CD4-positive, alpha-beta memory T cell (primary cell): ENCODE results near the gene JMJD6. TPM values are rescaled to one million over a fixed set of nuclear protein-coding genes. Genes with fewer than 3 reads are reported as not detected.

Experiments used
- CTCF ChIA-PET: fragments of 350-600 bp; sonication (Branson Sonifier 250); formaldehyde crosslinking; loops from one replicate; lab custom pipeline; 2021; ENCODE audit warnings: inconsistent platforms; ENCODE audit not compliant: partially characterized antibody; lab: Charles Lee
- POLR2A ChIA-PET: fragments of 350-600 bp; sonication (Branson Sonifier 250); formaldehyde crosslinking; loops from one replicate; lab custom pipeline; 2021; ENCODE audit not compliant: partially characterized antibody; lab: Charles Lee
- DNase-seq, 5 donors: peaks; one replicate each; pipeline versions ENCODE4 v3.0.0 to v3.0.0-alpha.2; 2020 to 2022; ENCODE audit warnings: mixed read lengths in 1 of 5
- H3K27ac ChIP-seq: one replicate; pipeline ENCODE4 v1.7.0; 2013; ENCODE audit warnings: low read depth, low read length
- H3K27me3 ChIP-seq: 2 replicates; pipeline ENCODE4 v1.7.0; 2013; ENCODE audit warnings: mild to moderate bottlenecking, low read length, moderate library complexity; ENCODE audit not compliant: insufficient read depth
- H3K36me3 ChIP-seq: 2 replicates; pipeline ENCODE4 v1.7.0; 2013; ENCODE audit warnings: mild to moderate bottlenecking, low read length, moderate library complexity; ENCODE audit not compliant: insufficient read depth
- H3K4me1 ChIP-seq: 2 replicates; pipeline ENCODE4 v1.7.0; 2013; ENCODE audit warnings: mild to moderate bottlenecking, low read length, moderate library complexity; ENCODE audit not compliant: insufficient read depth
- H3K4me3 ChIP-seq, 2 donors: one replicate each; pipeline ENCODE4 v1.7.0; 2013; ENCODE audit warnings: low read length in 2 of 2, mild to moderate bottlenecking in 1 of 2
- H3K9me3 ChIP-seq, 2 donors: one replicate each; pipeline ENCODE4 v1.7.0; 2013; ENCODE audit warnings: low read length in 2 of 2, control low read depth in 1 of 2; ENCODE audit not compliant: control insufficient read depth in 1 of 2
- H3K27ac Mint-ChIP-seq, 7 donors: one replicate each; pipeline ENCODE4 v1.8.0; 2020 to 2021; ENCODE audit warnings: mixed read lengths in 7 of 7, mild to moderate bottlenecking in 6 of 7, inconsistent platforms in 3 of 7, moderate library complexity in 3 of 7
- H3K27me3 Mint-ChIP-seq, 2 donors: one replicate each; pipeline ENCODE4 v1.8.0; 2020 to 2021; ENCODE audit warnings: mixed read lengths in 2 of 2
- H3K36me3 Mint-ChIP-seq, 2 donors: one replicate each; pipeline ENCODE4 v1.8.0; 2020 to 2021; ENCODE audit warnings: mixed read lengths in 2 of 2, inconsistent platforms in 1 of 2, mild to moderate bottlenecking in 1 of 2
- H3K4me1 Mint-ChIP-seq, 4 donors: one replicate each; pipeline ENCODE4 v1.8.0; 2020 to 2021; ENCODE audit warnings: mixed read lengths in 4 of 4, mild to moderate bottlenecking in 1 of 4
- H3K4me3 Mint-ChIP-seq, 8 donors: one replicate each; pipeline ENCODE4 v1.8.0; 2020 to 2021; ENCODE audit warnings: mixed read lengths in 8 of 8, mild to moderate bottlenecking in 7 of 8, moderate library complexity in 6 of 8, inconsistent platforms in 3 of 8
- H3K9me3 Mint-ChIP-seq, 8 donors: one replicate each; pipeline ENCODE4 v1.8.0; 2020 to 2021; ENCODE audit warnings: mixed read lengths in 8 of 8, mild to moderate bottlenecking in 5 of 8, inconsistent platforms in 3 of 8, moderate library complexity in 1 of 8
- intact Hi-C: fragments of 100-400 bp; cut with micrococcal nuclease; formaldehyde crosslinking; loops from one replicate; pipeline ENCODE4 v1.15.1; 2023
- microRNA-seq: library from miRNA; unstranded; fragments of <30 nt; microRNA quantifications from one replicate; pipeline ENCODE4 v1.2.0, GENCODE V29; 2021; ENCODE audit warnings: borderline replicate concordance, borderline number of aligned reads, borderline microRNAs expressed, mixed read lengths
- polyA plus RNA-seq, 2 donors: library from polyadenylated mRNA; unstranded; fragments of 300-500 nt; fragmentation: Illumina TruSeq; gene quantifications; one replicate each; pipeline ENCODE4 v1.2.3, GENCODE V29; 2021
- total RNA-seq, 2 experiments: library from RNA; stranded (reverse); gene quantifications; one replicate each; pipeline ENCODE4 v1.2.3, GENCODE V29; 2021

The JMJD6 gene
- total and polyA plus RNA-seq, 4 experiments from 2014 or later = 22.1 to 62.1 (median 50.0) TPM

- POLR2A ChIA-PET = interaction anchor here (0.5 to 4.1 kb wide), 37 partner anchors 10 to 693 kb away, joined by 3 to 86 read pairs (median 4); partner anchors contain the start of genes ACOX1, JMJD6, METTL23 and MXRA7
- H3K9me3 ChIP-seq = no peaks in the 10 kb centered on the region
- H3K36me3 ChIP-seq = no peaks in the 10 kb centered on the region
- Mint-ChIP-seq H3K4me1 (peaks cover 22 to 32% (median 29%) of the 10 kb centered on the region in 4 donors), H3K9me3 (no peaks in the 10 kb centered on the region), H3K4me3 (peak overlapping the region; percentile 87 to 97 (median 92)), H3K27me3 (no peaks in the 10 kb centered on the region), H3K27ac (peak overlapping the region; percentile 91 to 98 (median 97)), H3K36me3 (peaks cover 0 to 7% of the 10 kb centered on the region in 2 donors)
- H3K27me3 ChIP-seq = no peaks in the 10 kb centered on the region
- DNase-seq = peak; percentile 98 to 99 (median 99)
- H3K4me1 ChIP-seq = peaks cover 34% of the 10 kb centered on the region
- CTCF ChIA-PET = interaction anchor here (0.7 to 3.3 kb wide), 8 partner anchors 10 to 113 kb away, joined by 3 to 29 read pairs (median 4); no protein-coding TSS in a partner anchor
- intact Hi-C loops = loop anchor here (5.0 to 10.0 kb wide), 3 partner anchors 49 to 217 kb away; partner anchors contain the start of genes JMJD6, METTL23 and UBE2O
- H3K4me3 ChIP-seq = peak overlapping the region; percentile 75 to 83
- peak overlapping the region; percentile 72 for H3K27ac ChIP-seq
Measured at GRCh38 chr17:76671123-76671911, 55.1 kb downstream of the JMJD6 start.

GRCh38 chr17:76670718-76671122 is 55.7 kb downstream of the JMJD6 start:
- peak overlapping the region; percentile 58 to 97 (median 92) for H3K4me3 Mint-ChIP-seq
- Histone ChIP-seq H3K4me1 (peaks cover 34% of the 10 kb centered on the region), H3K27ac (peak overlapping the region; percentile 70), H3K36me3 (no peaks in the 10 kb centered on the region), H3K9me3 (no peaks in the 10 kb centered on the region), H3K27me3 (no peaks in the 10 kb centered on the region), H3K4me3 (peak overlapping the region in 1 of 2 donors; percentile 42)
- H3K9me3 Mint-ChIP-seq = no peaks in the 10 kb centered on the region
- H3K36me3 Mint-ChIP-seq = peaks cover 0 to 7% of the 10 kb centered on the region in 2 donors
- CTCF ChIA-PET = interaction anchor here (0.8 to 3.3 kb wide), 6 partner anchors 11 to 113 kb away, joined by 3 to 29 read pairs (median 6); no protein-coding TSS in a partner anchor
- intact Hi-C loops = loop anchor here (5.0 to 10.0 kb wide), 3 partner anchors 48 to 216 kb away; partner anchors contain the start of genes JMJD6, METTL23 and UBE2O
- peak overlapping the region; percentile 91 to 98 (median 97) for H3K27ac Mint-ChIP-seq
- DNase-seq = no peak
- POLR2A ChIA-PET = interaction anchor here (0.5 to 4.1 kb wide), 25 partner anchors 10 to 692 kb away, joined by 3 to 86 read pairs (median 4); partner anchors contain the start of genes ACOX1, JMJD6, METTL23 and MXRA7
- peaks cover 22 to 32% (median 29%) of the 10 kb centered on the region in 4 donors for H3K4me1 Mint-ChIP-seq
- no peaks in the 10 kb centered on the region for H3K27me3 Mint-ChIP-seq

- no peaks in the 10 kb centered on the region for H3K27me3 ChIP-seq
- CTCF ChIA-PET = interaction anchor here (3.3 kb wide), 1 partner anchor 11 kb away, joined by 29 read pairs; no protein-coding TSS in a partner anchor
- H3K36me3 Mint-ChIP-seq = peaks cover 0 to 7% of the 10 kb centered on the region in 2 donors
- intact Hi-C loops = loop anchor here (5.0 to 10.0 kb wide), 3 partner anchors 48 to 215 kb away; partner anchors contain the start of genes JMJD6, METTL23 and UBE2O
- H3K27ac ChIP-seq = no peak overlapping the region
- H3K27ac Mint-ChIP-seq = peak overlapping the region; percentile 91 to 98 (median 97)
- peak in 2 of 5 donors; percentile 33 to 43 for DNase-seq
- no peaks in the 10 kb centered on the region for H3K27me3 Mint-ChIP-seq
- H3K36me3 ChIP-seq = no peaks in the 10 kb centered on the region
- H3K9me3 Mint-ChIP-seq = no peaks in the 10 kb centered on the region
- POLR2A ChIA-PET = interaction anchor here (1.4 to 4.1 kb wide), 6 partner anchors 9 to 112 kb away, joined by 3 to 86 read pairs (median 22); partner anchors contain the start of gene ST6GALNAC1
- peaks cover 34% of the 10 kb centered on the region for H3K4me1 ChIP-seq
- H3K4me1 Mint-ChIP-seq = peaks cover 22 to 32% (median 29%) of the 10 kb centered on the region in 4 donors
- H3K4me3 ChIP-seq = no peak overlapping the region
- H3K4me3 Mint-ChIP-seq = peak overlapping the region in 6 of 8 donors; percentile 87 to 97 (median 92)
- H3K9me3 ChIP-seq = no peaks in the 10 kb centered on the region
Measured at GRCh38 chr17:76670020-76670717, 56.2 kb downstream of the JMJD6 start.

Small RNAs within 50 kb of the gene (microRNA-seq; reads per million reads assigned to microRNA genes)
- 0.72 reads per million for gene MIR636

Other genes starting within 250 kb of the JMJD6 start
- gene RHBDF2, start 225.2 kb downstream of the JMJD6 start, total RNA-seq = 10 to 100 TPM; 50.0 to 62.2 TPM
- 10 to 100 TPM in 1 of 2 donors, 1 to 10 TPM in 1; 5.4 to 15.2 TPM for gene RHBDF2, start 225.2 kb downstream of the JMJD6 start, polyA plus RNA-seq
- gene CYGB, start 188.9 kb downstream of the JMJD6 start, total RNA-seq = not detected
- not detected for gene CYGB, start 188.9 kb downstream of the JMJD6 start, polyA plus RNA-seq
- not detected for gene PRCD, start 186.6 kb downstream of the JMJD6 start, total RNA-seq
- gene PRCD, start 186.6 kb downstream of the JMJD6 start, polyA plus RNA-seq = not detected
- 1 to 10 TPM; 3.3 to 3.6 TPM for gene ST6GALNAC2, start 140.7 kb downstream of the JMJD6 start, total RNA-seq
- 1 to 10 TPM in 1 of 2 donors, under 1 TPM in 1; 0.95 to 2.4 TPM for gene ST6GALNAC2, start 140.7 kb downstream of the JMJD6 start, polyA plus RNA-seq
- 10 to 100 TPM; 12.7 to 14.6 TPM for gene ST6GALNAC1, start 82.8 kb downstream of the JMJD6 start, total RNA-seq
- gene ST6GALNAC1, start 82.8 kb downstream of the JMJD6 start, polyA plus RNA-seq = 10 to 100 TPM; 14.3 to 45.8 TPM
- 1 to 10 TPM; 6.3 to 9.2 TPM for gene MXRA7, start 15.6 kb downstream of the JMJD6 start, total RNA-seq
- gene MXRA7, start 15.6 kb downstream of the JMJD6 start, polyA plus RNA-seq = 10 to 100 TPM in 1 of 2 donors, 1 to 10 TPM in 1; 5.3 to 15.0 TPM
- 10 to 100 TPM; 75.5 to 81.4 TPM for gene METTL23, start 233 bp upstream of the JMJD6 start, total RNA-seq
- gene METTL23, start 233 bp upstream of the JMJD6 start, polyA plus RNA-seq = 100 to 1,000 TPM; 134 to 156 TPM
- gene SRSF2, start 10.7 kb upstream of the JMJD6 start, total RNA-seq = 100 to 1,000 TPM; 327 to 330 TPM
- 100 to 1,000 TPM in 1 of 2 donors, 10 to 100 TPM in 1; 67.6 to 111 TPM for gene SRSF2, start 10.7 kb upstream of the JMJD6 start, polyA plus RNA-seq
- 10 to 100 TPM; 32.7 to 37.8 TPM for gene MFSD11, start 11.5 kb upstream of the JMJD6 start, total RNA-seq
- 10 to 100 TPM; 23.1 to 34.7 TPM for gene MFSD11, start 11.5 kb upstream of the JMJD6 start, polyA plus RNA-seq
- 1 to 10 TPM; 1.8 to 2.4 TPM for gene MGAT5B, start 141.8 kb upstream of the JMJD6 start, total RNA-seq
- gene MGAT5B, start 141.8 kb upstream of the JMJD6 start, polyA plus RNA-seq = under 1 TPM in 1 of 2 donors, not detected in 1; 0.25 TPM